Motor neuron (in vitro differentiated cells): ENCODE measurements around the gene TMEM51. TPM values are rescaled to one million over a fixed set of nuclear protein-coding genes. Genes with fewer than 3 reads are reported as not detected.

Experiments used
- ATAC-seq, 8 experiments: fragments of 200-7000 bp; cut with Tn5 transposase; replicated peaks in 6 of 8; 2 replicates each; pipeline ENCODE4 v1.8.0; 2021; ENCODE audit warnings: mild to moderate bottlenecking in 8 of 8, moderate library complexity in 8 of 8
- H3K27ac ChIP-seq, 2 donors: fragments of 250-450 bp; sonication (Bioruptor Pico); 2 replicates each; pipeline ENCODE4 v1.9.0; 2021; ENCODE audit warnings: antibody characterized with exemption in 2 of 2, mild to moderate bottlenecking in 2 of 2, moderate library complexity in 1 of 2
- H3K4me1 ChIP-seq, 2 donors: fragments of 250-450 bp; sonication (Bioruptor Pico); replicated peaks in 1 of 2; 2 replicates each; pipeline ENCODE4 v1.6.1; 2021; ENCODE audit warnings: antibody characterized with exemption in 2 of 2, mild to moderate bottlenecking in 2 of 2, moderate library complexity in 1 of 2
- H3K4me3 ChIP-seq, 5 donors: fragments of 250-450 bp; sonication (Bioruptor Pico); 2 replicates each; pipeline ENCODE4 v1.9.0; 2021; ENCODE audit warnings: antibody characterized with exemption in 5 of 5, mild to moderate bottlenecking in 5 of 5, moderate library complexity in 4 of 5
- WGBS, 10 experiments: fragments of 450-650 bp; shearing (Covaris generic); methylation state at CpG; one replicate each; pipeline ENCODE4 v1.0.0; 2022; 5-methylcytosine and 5-hydroxymethylcytosine counted together
- in situ Hi-C, 9 experiments: fragments of 400-800 bp; cut with MboI; loops; one replicate each; pipeline ENCODE4 v1.15.0; 2021; ENCODE audit warnings: low sequenced_read_pairs in 9 of 9, low pct_unique_long_range_greater_than_20kb in 2 of 9; ENCODE audit not compliant: unreplicated experiment in 9 of 9
- total RNA-seq, 8 experiments: library from RNA; unstranded; fragments of 300-600 nt; gene quantifications; 2 replicates each; pipeline versions ENCODE4 v1.2.3 to v1.2.4, GENCODE V29; 2022

The TMEM51 gene
- total RNA-seq, 8 experiments from 2014 or later = 1.2 to 8.4 (median 3.6) TPM

DNA sequence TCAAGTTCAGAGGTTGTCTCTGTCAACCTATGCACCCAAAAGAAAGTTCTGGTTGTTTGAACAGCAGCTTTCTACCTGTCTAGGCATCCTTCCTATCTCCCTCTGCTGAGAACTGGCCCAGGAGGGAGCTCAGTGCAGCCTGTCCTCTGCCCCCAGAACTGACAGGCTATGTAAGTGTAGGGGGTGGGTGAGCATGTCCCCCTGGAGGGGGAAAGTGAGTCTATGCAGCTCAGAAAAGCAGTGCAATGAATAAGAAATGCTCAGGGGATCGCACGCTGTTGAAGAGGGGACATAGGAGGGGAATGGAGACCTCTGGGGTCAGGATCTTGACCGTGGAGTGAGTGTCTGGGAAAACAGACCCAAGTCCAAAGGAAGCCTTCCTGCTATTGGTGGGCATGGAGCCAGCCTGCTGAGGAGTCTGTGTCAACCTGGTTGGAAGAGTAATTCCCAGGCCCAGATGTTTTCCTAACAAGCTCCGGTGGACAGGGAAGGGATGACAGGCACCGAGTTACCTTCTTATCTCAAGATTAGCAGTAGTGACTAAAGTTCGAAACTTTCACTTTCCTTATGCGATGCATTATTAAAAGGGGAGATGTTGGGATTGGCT is 67.4 kb downstream of the TMEM51 start:
- Histone ChIP-seq H3K4me3 (no peak overlapping the region), H3K27ac (no peak overlapping the region), H3K4me1 (peaks cover 4 to 7% of the 10 kb centered on the region in 2 donors)
- in situ Hi-C loops = no loop called here
- ATAC-seq = no peak
- WGBS, 10 experiments = 79 to 100% (median 90%) methylated on average over 2 to 7 of the region's 7 CpGs; no CpG with 5 or more reads in 2 of the 10 experiments

DNA sequence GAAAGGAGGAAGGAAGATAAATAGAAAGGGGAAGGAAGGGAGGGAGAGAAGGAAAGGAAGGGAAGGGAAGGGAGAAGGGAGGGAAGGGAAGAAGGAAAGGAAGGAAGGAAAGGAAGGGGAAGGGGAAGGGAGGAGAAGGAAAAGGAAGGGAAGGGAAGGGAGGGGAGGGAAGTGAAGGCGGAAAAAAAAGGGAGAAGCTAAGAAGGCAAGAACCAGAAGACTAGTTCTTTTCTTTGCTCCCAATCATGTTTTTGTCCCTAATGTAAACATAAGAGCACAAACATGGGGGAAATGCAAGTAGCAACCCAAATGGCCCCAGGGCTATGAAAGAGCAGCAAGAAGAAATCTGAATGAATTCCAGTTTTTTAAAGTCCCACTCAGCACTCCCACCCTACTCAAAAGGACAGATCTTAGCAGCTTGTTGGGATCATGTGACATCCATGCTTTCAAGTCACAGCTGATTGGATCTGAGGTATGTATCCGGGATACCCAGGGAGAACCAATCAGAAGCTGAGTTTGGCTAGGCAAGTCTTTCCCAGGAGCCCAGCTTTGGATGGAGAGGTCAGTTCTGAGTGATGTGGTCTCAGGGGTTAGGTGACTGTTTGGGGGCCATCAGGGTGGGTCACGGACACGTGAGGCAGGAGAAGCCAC is 69.2 kb downstream of the TMEM51 start:
- WGBS, 10 experiments = 67 to 100% (median 85%) methylated on average over 1 to 4 of the region's 4 CpGs; no CpG with 5 or more reads in 4 of the 10 experiments
- no peak for ATAC-seq
- no peak overlapping the region for H3K4me3 ChIP-seq
- H3K27ac ChIP-seq = no peak overlapping the region
- in situ Hi-C loops = no loop called here
- peaks cover 16 to 20% of the 10 kb centered on the region in 2 donors for H3K4me1 ChIP-seq

- ATAC-seq = no peak
- Histone ChIP-seq H3K27ac (no peak overlapping the region), H3K4me3 (no peak overlapping the region), H3K4me1 (peaks cover 16 to 20% of the 10 kb centered on the region in 2 donors)
- in situ Hi-C loops = no loop called here
- WGBS, 10 experiments = 85 to 100% (median 94%) methylated on average over 1 to 7 of the region's 8 CpGs; no CpG with 5 or more reads in 2 of the 10 experiments
Measured at GRCh38 chr1:15224259-15224869, 70.8 kb downstream of the TMEM51 start.

- no peak for ATAC-seq
- in situ Hi-C loops = no loop called here
- H3K4me1 ChIP-seq = peaks cover 16 to 20% of the 10 kb centered on the region in 2 donors
- H3K27ac ChIP-seq = no peak overlapping the region
- no CpG with 5 or more reads among the region's 4 CpGs for WGBS, 10 experiments
- H3K4me3 ChIP-seq = no peak overlapping the region
Measured at GRCh38 chr1:15224974-15225373, 71.4 kb downstream of the TMEM51 start.

- ATAC-seq = peak in 1 of 8 experiments; percentile 37
- WGBS, 10 experiments = 0 to 100% (median 70%) methylated on average over 3 to 4 of the region's 4 CpGs; no CpG with 5 or more reads in 1 of the 10 experiments
- no peak overlapping the region for H3K27ac ChIP-seq
- no peak overlapping the region for H3K4me3 ChIP-seq
- in situ Hi-C loops = no loop called here
- peaks cover 16 to 20% of the 10 kb centered on the region in 2 donors for H3K4me1 ChIP-seq
Measured at GRCh38 chr1:15225461-15225860, 71.9 kb downstream of the TMEM51 start.

- Histone ChIP-seq H3K4me3 (no peak overlapping the region), H3K27ac (peak overlapping the region in 1 of 2 donors; percentile 56), H3K4me1 (peaks cover 16 to 20% of the 10 kb centered on the region in 2 donors)
- in situ Hi-C loops = no loop called here
- ATAC-seq = peak in 5 of 8 experiments; percentile 18 to 77 (median 56)
- 40 to 83% (median 73%) methylated on average over 1 to 8 of the region's 17 CpGs; no CpG with 5 or more reads in 3 of the 10 experiments for WGBS, 10 experiments
Measured at GRCh38 chr1:15226388-15227255, 73.1 kb downstream of the TMEM51 start.

DNA sequence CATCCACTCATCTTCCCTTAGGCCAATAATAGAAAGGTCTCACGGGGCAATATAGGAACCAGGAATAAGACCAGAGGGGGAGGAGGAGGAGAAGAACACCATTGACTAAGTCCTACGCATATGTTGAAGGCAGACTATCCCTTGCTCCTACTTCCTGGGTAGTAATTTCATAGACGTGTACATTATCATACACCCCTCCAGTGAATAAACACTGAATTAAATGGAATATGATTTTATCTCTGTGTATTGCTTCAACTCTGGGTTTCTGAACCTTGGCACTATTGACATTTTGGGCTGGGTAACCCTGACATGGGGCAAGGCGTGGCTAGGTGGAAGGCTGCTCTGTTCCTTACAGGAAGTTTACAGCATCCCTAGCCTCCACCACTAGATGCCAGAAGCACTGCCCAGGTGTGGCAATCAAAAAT is 76.2 kb downstream of the TMEM51 start:
- WGBS, 10 experiments = 39 to 100% (median 81%) methylated on average over 1 to 4 of the region's 4 CpGs; no CpG with 5 or more reads in 3 of the 10 experiments
- Histone ChIP-seq H3K4me1 (peaks cover 16 to 20% of the 10 kb centered on the region in 2 donors), H3K27ac (no peak overlapping the region), H3K4me3 (no peak overlapping the region)
- peak in 1 of 8 experiments; percentile 49 for ATAC-seq
- in situ Hi-C loops = no loop called here

DNA sequence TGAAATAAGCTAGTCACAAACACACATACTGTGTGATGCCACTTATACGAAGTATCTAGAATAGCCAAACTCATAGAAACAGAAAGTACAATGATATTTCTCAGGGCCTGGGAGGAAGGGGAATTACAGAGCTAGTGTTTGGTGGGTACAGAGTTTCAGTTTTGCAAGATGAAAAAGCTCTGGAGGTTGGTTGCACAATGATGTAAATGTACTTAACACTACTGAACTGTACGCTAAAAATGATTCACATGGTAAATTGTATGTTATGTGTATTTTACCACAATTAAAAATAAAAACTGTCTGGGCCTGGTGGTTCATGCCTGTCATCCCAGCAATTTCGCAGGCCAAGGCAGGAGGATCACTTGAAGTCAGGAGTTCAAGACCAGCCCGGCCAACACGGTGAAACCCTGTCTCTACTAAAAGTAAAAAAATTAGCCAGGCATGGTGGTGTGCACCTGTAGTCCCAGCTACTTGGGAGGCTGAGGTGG is 78.2 kb downstream of the TMEM51 start:
- 68 to 100% (median 89%) methylated on average over 1 to 5 of the region's 5 CpGs; no CpG with 5 or more reads in 2 of the 10 experiments for whole genome bisulfite sequencing, 10 experiments
- ATAC-seq = no peak
- Histone ChIP-seq H3K27ac (no peak overlapping the region), H3K4me3 (no peak overlapping the region), H3K4me1 (peaks cover 3 to 5% of the 10 kb centered on the region in 2 donors)
- in situ Hi-C loops = no loop called here

DNA sequence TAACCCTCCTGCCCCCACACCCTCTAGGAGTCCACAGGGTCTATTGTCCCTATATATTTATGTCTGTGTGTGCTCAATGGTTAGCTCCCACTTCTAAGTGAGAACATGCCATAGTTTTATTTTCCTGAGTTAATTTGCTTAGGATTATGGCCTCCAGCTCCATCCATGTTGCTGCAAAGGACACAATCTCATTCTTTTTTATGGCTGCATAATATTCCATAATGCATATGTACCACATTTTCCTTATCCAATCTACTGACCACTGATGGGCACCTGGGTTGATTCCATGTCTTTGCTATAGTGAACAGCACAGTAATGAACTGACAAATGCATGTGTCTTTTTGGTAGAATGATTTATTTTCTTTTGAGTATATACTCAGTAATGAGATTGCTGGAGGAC is 80.1 kb downstream of the TMEM51 start:
- Histone ChIP-seq H3K27ac (no peak overlapping the region), H3K4me3 (no peak overlapping the region), H3K4me1 (no peaks in the 10 kb centered on the region)
- in situ Hi-C loops = no loop called here
- ATAC-seq = no peak

DNA sequence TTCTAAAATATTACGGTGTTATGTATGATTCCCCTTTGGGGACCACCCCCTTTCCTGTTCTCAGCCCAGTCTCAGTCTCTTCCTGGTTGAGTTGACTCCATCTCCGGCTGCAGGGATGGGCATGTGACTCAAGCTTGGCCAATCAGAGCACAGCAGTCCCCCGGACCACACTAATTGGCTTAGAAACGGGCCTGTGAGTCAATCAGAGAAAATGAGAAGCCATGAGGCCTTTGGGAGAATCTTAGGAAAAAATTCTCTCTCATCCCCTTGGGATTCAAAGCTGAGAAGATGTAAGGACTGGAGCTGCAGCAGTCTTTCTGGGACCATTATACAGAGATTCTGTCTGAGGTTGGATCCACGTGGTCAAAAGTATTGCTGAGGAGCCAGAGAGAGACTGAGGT is 82.8 kb downstream of the TMEM51 start:
- in situ Hi-C loops = no loop called here
- 40 to 88% (median 80%) methylated on average over 1 to 5 of the region's 5 CpGs; no CpG with 5 or more reads in 3 of the 10 experiments for WGBS, 10 experiments
- H3K4me3 ChIP-seq = no peak overlapping the region
- ATAC-seq = peak in 1 of 8 experiments; percentile 43
- H3K4me1 ChIP-seq = no peaks in the 10 kb centered on the region
- no peak overlapping the region for H3K27ac ChIP-seq

DNA sequence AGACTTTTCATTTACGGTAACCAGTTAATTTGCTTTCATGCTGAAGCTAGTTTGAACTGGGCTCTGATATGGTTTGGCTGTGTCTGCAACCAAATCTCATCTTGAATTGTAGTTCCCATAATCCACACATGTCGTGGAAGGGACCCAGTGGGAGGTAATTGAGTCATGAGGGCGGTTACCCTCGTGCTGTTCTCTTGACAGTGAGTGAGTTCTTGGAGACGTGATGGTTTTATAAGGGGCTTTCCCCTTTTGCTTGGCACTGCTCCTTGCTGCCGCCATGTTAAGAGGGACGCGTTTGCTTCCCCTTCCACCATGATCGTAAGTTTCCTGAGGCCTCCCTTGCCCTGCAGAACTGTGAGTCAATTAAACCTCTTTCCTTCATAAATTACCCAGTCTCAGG is 83.2 kb downstream of the TMEM51 start:
- Histone ChIP-seq H3K27ac (no peak overlapping the region), H3K4me1 (no peaks in the 10 kb centered on the region), H3K4me3 (no peak overlapping the region)
- in situ Hi-C loops = no loop called here
- ATAC-seq = no peak
- 64 to 100% (median 80%) methylated on average over 1 to 9 of the region's 9 CpGs; no CpG with 5 or more reads in 4 of the 10 experiments for WGBS, 10 experiments

DNA sequence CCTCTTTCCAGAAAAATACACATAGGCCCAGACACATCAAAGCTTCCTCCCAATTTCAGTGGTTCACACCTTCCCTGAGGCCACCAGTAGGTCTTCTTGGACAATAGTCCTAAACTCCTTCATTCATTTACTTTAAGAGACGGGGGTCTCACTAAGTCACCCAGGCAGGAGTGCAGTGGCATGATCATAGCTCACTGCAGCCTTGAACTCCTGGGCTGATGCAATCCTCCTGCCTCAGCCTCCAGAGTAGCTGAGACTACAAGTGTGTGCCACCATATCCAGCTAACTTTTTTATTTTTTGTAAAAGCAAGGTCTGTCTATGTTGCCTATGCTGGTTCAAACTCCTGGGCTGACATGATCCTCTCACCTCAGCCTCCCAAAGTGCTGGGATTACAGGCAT is 85.2 kb downstream of the TMEM51 start:
- no peak overlapping the region for H3K27ac ChIP-seq
- ATAC-seq = no peak
- WGBS, 10 experiments = 70 to 80% (median 70%) methylated on average over 1 of the region's 1 CpG; no CpG with 5 or more reads in 7 of the 10 experiments
- H3K4me1 ChIP-seq = no peaks in the 10 kb centered on the region
- no peak overlapping the region for H3K4me3 ChIP-seq
- in situ Hi-C loops = no loop called here
